GM19467 (cell line): ENCODE data around the gene ITPKC.
"Not testable (repeated sequence)": the region's sequence is repeated elsewhere in the genome, so short reads cannot be mapped to it uniquely, and the experiment has no call there.

Source experiments
- ATAC-seq: cut with Tn5 transposase; IDR thresholded peaks from one replicate; pipeline ENCODE4 v1.9.1; 2021; ENCODE audit warnings: mild to moderate bottlenecking, moderate library complexity; ENCODE audit not compliant: unreplicated experiment

The ITPKC gene

DNA sequence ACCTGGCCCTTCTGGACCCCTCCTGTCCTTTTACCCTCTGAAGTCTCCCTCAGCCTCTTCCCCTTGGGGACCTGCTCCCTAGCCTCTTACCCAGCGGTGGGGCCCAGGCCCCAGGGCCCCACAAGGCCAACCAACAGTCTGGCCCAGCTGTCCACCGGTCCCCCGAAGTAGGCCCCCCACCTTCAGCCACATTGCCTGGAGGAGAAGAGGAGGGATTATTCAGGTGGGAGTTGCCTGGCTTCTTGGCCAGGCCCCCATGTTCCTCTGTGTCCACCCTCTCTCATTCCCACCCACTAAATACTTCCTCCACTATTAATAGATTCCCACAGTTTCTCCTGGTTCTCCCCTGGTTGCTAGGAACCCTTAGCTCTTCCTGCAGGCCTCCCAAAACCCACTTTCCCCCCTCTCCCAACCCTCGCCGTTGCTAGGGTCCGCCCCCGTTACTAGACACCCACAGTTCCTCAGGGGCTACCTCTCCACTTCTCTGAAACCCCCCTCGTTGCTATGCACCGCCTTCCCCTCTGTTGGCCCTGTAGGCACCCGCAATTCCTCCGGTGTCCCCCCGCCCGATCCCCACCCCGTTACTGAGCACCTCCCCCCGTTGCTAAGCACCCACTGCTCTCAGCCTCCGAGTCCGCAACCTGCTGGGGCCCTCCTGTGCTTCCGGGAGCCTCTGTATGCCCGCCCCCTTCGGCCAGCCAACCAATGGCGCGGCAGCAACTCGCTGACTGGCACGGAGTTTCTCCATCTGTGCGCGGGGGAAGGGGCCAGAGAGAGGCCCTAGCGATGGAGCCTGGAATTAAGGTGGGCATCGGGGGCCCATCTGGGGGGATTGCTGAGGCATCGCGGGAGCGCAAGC, 2.2 kb upstream of the ITPKC start:
- ATAC-seq: peak; percentile 42

DNA sequence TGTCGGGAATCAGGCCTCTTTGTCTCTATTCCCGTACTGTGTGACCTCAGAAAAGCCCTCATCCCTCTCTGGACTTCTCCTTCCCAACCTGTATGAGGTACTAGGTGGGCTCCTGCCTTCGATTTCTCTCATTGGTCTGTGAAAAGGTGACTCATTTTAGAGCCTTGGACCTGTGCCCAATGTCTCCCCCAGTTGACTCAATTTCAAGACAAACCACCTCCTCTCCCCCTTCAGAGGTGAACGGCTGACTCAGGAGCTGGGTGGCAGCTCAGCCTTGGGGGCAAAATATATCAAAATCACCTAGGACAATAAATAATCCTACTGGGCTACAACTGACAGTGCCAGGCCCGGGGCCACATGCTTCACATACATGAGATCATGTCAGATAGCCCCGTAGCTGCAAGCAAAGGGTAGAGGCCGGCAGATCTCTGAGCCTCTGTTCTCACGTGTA, 856 bp upstream of the ITPKC start:
- ATAC-seq: no peak

GRCh38 chr19:40717325-40717879, 490 bp downstream of the ITPKC start:
- ATAC-seq: no peak

DNA sequence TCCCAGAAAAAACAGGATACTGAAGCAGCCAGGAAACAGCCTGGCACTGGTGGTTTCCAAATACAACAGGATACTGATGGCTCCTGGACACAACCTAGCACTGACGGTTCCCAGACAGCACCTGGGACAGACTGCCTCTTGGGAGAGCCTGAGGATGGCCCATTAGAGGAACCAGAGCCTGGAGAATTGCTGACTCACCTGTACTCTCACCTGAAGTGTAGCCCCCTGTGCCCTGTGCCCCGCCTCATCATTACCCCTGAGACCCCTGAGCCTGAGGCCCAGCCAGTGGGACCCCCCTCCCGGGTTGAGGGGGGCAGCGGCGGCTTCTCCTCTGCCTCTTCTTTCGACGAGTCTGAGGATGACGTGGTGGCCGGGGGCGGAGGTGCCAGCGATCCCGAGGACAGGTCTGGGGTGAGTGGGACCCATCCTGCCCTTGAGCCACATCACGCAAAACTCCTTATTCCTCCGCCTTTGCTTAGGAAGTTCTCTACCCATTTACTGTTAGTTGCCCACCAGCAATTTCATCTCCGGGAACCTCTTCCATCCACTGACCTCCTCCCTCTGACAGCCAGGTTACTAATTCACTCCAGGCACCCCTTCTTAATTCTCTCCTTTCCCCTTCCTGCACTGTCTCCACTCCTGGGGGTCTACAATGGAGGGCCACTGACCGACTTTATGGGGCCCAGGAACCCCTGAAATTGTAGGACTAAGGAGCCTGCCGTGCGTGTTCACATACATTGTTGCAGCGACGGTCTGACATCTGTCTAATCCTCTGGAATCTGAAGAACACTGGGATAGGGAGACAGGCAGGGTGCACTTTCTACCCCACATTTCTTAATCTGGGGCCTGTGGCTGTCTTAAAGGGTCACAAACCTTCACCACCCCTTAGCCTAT, 1.2 kb downstream of the ITPKC start:
- ATAC-seq: no peak

DNA sequence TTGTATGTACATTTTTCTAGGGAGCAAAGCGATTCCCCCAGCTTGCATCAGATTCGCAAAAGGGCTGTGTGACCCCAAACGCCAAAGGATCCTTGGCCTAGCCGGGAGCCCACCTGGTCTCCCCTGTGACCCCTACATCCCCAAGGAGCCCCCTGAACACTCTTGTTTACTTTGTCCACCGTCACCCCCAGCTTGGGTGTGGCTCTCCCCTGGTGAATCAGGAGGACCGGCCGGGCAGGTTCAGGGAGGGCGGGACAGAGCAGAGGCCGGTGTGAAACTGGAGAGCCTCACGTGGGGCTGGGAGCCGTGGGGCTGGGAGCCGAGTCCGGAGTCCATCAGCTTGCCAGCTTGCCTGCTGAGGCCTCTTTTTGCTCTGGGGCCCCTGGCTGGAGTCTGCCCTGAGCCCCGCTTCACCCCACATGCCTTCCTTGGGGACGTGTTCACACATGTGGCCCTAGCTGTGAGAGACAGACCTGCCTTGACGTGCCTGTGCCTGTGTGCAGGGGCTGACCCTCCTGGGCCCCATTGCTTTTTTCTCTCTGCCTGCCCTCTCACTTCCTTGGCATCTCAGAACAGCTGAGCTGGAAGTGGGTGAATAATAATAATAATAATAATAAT, 2.0 kb downstream of the ITPKC start:
- ATAC-seq: no peak

DNA sequence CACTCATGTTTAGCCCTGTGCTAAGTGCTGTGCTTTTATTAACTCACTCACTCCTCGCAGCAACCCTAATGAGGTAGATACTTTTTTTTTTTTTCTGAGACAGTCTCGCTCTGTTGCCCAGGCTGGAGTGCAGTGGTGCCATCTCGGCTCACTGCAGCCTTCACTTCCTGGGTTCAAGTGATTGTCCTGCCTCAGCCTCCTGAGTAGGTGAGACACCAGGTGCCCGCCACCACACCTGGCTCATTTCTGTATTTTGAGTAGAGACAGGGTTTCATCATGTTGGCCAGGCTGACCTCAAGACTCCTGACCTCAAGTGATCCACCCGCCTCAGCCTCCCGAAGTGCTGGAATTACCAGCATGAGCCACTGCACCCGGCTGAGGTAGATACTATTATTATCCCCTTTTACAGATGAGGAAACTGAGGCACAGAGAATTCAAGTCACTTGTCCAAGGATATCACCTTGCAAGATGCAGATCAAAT, 2.5 kb downstream of the ITPKC start:
- ATAC-seq: no peak

DNA sequence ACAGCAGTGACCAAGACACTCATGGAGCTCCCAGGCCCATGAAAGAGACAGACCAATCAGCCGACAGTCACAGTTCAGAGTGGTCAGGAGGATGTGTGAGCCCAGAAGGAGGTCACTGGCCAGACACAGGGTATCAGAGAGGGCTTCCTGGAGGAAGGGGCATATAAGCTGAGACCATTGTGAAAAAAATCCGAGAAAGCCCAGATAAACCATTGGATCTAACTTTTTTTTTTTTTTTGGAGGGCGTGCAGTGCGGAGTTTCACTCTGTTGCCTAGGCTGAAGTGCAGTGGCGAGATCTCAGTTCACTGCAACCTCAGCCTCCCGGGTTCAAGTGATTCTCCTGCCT, 4.2 kb downstream of the ITPKC start:
- no peak for ATAC-seq

GRCh38 chr19:40721936-40722661, 5.2 kb downstream of the ITPKC start:
- no peak for ATAC-seq

GRCh38 chr19:40723661-40724254, 6.8 kb downstream of the ITPKC start:
- ATAC-seq: no peak

DNA sequence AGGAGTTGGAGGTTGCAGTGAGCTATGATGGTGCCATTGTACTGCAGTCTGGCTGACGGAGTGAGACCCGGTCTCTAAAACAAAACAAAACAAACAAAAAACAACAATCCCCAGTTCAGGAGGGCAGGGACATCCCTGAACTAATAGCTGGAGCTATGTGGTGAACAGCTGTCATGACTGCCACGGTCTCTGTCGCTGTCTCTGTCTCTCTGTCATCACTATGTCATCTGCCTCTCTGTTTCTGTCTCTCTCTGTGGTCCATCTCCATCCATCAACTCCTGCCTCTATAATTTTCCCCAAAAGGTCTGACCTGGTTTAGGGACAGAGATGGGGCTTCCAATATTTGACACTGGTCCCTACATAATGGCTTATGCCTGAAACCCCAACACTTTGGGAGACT, 7.4 kb downstream of the ITPKC start:
- no peak for ATAC-seq

- no peak for ATAC-seq
These were observed 7.9 kb downstream of the ITPKC start for GRCh38 chr19:40724855-40725254.

DNA sequence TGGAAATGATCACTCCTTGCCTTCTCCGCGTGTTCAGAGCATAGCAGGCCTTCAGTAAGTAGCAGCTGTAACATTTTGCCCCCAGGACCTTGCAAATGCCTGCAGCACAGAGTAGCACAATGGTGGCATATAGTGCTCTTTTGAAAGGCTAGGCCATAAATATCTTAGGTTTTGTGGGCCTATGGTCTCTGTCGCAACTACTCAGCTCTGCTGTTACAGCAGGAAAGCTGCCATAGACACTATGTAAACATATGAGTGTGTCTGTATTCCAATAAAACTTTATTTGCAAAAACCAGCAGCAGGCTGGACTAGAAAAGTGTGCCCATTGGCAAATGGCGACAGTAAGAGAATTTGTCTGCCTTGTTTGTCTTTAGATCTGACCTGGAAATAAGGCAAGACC, 9.4 kb downstream of the ITPKC start:
- ATAC-seq: no peak

DNA sequence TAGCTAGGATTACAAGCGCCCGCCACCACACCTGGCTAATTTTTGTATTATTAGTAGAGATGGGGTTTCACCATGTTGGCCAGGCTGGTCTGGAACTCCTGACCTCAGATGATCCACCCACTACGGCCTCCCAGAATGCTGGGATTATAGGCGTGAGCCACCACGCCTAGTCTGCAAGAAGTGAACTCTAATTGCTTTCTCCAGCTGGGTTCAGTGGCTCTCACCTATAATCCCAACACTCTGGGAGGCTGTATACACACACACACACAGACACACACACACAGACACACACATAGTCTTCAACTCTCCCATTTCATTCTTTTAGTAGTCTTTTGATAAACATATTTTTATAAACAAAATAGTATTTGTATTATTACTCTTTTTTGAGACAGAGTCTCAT, 13.2 kb downstream of the ITPKC start:
- ATAC-seq: not testable (repeated sequence)

DNA sequence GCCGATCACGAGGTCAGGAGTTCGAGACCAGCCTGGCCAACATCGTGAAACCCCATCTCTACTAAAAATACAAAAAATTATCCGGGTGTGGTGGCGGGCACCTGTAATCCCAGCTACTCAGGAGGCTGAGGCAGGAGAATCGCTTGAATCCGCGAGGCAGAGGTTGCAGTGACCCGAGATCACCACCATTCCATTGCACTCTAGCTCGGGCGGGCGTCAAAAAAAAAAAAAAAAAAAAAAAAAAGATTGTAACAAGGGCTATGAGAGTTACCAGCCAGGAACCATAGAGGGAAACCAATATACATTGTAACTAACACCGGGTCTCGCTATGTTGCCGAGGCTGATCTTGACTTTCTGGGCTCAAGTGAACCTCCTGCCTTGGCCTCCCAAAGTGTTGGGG, 15.4 kb downstream of the ITPKC start:
- not testable (repeated sequence) for ATAC-seq

GRCh38 chr19:40733149-40733548, 16.2 kb downstream of the ITPKC start:
- ATAC-seq: no peak

GRCh38 chr19:40735013-40735771, 18.3 kb downstream of the ITPKC start:
- no peak for ATAC-seq

GRCh38 chr19:40736661-40737060, 19.7 kb downstream of the ITPKC start:
- no peak for ATAC-seq

DNA sequence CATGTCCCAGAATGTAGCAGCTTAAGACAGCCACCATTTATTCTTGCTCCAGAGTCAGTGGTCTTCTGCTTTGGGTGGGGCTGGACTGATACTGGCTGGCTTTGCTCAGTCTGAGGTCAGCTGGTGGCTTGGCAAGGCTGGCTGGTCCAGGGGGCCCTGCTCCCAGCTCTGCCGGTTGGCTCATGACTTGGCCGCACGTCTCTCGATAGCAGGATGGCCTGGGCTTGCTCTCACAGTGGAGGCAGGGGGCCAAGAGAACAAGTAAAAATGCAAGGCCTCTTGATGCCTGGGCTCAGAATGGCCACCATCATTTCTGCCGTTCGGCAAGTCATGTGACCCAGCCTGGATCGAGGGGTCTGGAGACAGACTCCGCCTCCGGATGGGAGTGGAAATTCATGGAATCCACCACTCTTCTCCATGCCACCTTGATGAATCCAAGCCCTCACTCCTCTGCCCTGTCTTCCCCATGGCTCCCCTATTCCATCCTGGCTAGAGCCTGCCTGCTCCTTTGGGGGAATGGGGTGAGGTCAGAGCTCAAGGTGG, 20.3 kb downstream of the ITPKC start:
- ATAC-seq: no peak
